ENCODE data around the gene ACOT7. TPM values are rescaled to one million over a fixed set of nuclear protein-coding genes. Genes with fewer than 3 reads are reported as not detected.

Gene ACOT7
- total and polyA plus RNA-seq, 3 donors from 2014 or later = 50.3 to 72.8 (median 52.5) TPM

- Histone ChIP-seq H3K27me3 (no peaks in the 10 kb centered on the region), H3K36me3 (ENCODE audit: low read depth, missing control alignments) (no peaks in the 10 kb centered on the region), H3K4me1 (peaks cover 4% of the 10 kb centered on the region), H3K9me3 (no peaks in the 10 kb centered on the region), H3K27ac (no peak overlapping the region), H3K4me3 (no peak overlapping the region)
- no peak for DNase-seq
- intact Hi-C loops (cut with DNase I; ENCODE audit: low total_unique reads) = no loop called here
- TF ChIP-seq, protein P1, sequence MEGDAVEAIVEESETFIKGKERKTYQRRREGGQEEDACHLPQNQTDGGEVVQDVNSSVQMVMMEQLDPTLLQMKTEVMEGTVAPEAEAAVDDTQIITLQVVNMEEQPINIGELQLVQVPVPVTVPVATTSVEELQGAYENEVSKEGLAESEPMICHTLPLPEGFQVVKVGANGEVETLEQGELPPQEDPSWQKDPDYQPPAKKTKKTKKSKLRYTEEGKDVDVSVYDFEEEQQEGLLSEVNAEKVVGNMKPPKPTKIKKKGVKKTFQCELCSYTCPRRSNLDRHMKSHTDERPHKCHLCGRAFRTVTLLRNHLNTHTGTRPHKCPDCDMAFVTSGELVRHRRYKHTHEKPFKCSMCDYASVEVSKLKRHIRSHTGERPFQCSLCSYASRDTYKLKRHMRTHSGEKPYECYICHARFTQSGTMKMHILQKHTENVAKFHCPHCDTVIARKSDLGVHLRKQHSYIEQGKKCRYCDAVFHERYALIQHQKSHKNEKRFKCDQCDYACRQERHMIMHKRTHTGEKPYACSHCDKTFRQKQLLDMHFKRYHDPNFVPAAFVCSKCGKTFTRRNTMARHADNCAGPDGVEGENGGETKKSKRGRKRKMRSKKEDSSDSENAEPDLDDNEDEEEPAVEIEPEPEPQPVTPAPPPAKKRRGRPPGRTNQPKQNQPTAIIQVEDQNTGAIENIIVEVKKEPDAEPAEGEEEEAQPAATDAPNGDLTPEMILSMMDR (IDR thresholded peaks at IDR 0.05) = no peak
- no peak for TF ChIP-seq POLR2A (IDR thresholded peaks at IDR 0.05)
- WGBS, 2 donors = 88 to 92% methylated on average over 14 of the region's 14 CpGs
Observed at GRCh38 chr1:6316240-6317097, 77.1 kb downstream of the ACOT7 start.

DNA sequence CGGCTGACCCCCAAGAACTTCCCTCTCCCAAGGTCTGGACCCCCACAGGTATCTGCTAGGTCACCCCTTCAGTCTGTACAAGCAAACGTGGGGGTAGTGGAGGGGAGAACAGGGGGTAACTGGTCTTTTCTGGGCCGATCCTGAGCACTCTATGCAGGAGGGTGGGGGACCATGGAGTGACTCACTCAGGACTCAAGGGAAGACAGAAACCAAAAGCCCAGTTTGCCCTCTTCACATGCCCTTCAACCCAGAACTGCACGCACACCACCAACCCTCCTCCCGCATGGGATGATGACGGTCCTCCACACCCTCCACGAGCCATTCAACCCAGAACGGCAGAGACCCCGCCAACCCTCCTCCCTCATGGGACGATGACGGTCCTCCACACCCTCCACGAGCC lies 79.1 kb downstream of the ACOT7 start:
- Histone ChIP-seq H3K36me3 (ENCODE audit: low read depth, missing control alignments) (no peaks in the 10 kb centered on the region), H3K4me3 (no peak overlapping the region), H3K4me1 (peaks cover 4% of the 10 kb centered on the region), H3K9me3 (no peaks in the 10 kb centered on the region), H3K27me3 (no peaks in the 10 kb centered on the region), H3K27ac (no peak overlapping the region)
- 90 to 94% methylated on average over 9 to 12 of the region's 12 CpGs for WGBS, 2 donors
- intact Hi-C loops (cut with DNase I; ENCODE audit: low total_unique reads) = no loop called here
- TF ChIP-seq, protein P1 (IDR thresholded peaks at IDR 0.05) = no peak
- no peak for TF ChIP-seq POLR2A (IDR thresholded peaks at IDR 0.05)
- no peak for DNase-seq

DNA sequence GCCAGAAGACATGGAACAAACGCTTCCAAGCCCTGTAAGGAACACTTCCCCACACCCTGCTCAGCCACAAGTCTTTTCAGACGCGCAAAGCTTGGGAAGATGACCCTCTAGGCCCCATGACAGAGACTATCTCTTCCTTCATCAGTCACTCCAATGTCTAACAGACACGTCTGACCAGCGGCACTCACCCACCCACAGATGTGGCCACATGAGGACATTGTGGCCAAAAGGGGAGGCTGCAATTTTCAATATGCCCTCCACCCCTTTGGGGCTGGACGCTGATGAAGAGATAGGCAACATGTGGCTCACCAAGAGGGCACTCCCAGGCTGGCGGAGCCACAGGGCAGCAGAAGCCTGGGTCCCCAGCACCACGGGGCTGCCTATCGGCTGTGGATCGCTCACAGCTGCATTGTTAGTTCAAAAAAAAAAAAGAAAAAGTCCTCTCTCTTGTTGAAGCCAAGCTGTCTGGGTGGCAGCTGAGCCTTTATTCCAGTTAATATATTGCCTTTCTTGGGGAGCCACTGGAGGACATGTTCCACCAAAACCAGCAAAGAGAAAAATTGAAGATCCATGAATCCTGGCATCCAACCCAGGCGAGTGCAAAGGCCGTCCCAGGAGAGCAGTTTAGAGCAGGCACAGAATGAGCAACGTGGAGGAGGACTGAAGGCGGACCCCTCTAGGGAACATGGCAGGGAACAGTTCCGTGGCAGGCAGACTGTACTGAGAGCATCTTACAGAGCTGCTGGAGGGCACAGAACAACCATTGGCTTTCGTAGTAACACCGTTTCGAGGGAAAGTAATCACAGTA lies 80.0 kb downstream of the ACOT7 start:
- no peaks in the 10 kb centered on the region for H3K27me3 ChIP-seq
- DNase-seq = no peak
- no peaks in the 10 kb centered on the region for H3K9me3 ChIP-seq
- no peak overlapping the region for H3K4me3 ChIP-seq
- intact Hi-C loops (cut with DNase I; ENCODE audit: low total_unique reads) = no loop called here
- no peaks in the 10 kb centered on the region for H3K36me3 ChIP-seq (ENCODE audit: low read depth, missing control alignments)
- peak overlapping the region in 1 of 2 donors; percentile 36 for H3K27ac ChIP-seq
- TF ChIP-seq, protein P1 (IDR thresholded peaks at IDR 0.05) = no peak
- TF ChIP-seq POLR2A (IDR thresholded peaks at IDR 0.05) = no peak
- H3K4me1 ChIP-seq = peaks cover 4% of the 10 kb centered on the region
- 60 to 68% methylated on average over 18 of the region's 18 CpGs for WGBS, 2 donors

DNA sequence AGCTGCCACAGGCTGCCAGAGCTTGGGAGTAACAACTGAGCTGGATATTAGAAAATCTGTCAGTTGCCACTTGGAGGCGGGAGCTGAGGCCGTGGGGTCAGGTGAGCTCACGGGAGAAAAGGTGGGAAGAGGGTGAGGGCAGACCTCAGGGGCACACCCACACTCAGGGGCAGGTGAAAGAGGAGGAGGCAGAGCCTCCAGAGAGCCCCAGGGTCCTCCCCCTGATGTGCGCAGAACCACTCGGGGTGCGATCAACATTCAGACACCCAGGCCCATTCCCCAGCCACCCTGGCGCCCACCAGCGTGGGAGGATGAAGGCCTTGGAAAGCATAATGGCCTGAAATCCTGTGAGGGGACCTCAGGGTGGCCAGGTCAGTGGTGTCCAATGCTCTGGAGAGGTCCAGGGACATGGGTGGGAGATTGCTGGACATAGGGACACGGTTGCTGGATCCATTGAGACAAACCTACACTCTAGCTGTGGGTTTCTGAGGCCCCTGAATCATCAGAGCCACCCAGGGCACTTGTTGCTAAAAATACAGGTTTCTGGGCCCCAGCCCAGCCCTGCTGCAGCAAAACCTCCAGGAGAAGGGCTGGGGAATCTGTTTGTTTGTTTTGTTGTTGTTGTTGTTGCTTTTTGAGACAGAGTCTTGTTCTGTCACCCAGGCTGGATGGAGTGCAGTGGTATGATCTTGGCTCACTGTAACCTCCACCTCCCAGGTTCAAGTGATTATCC lies 83.3 kb downstream of the ACOT7 start:
- Histone ChIP-seq H3K4me1 (peaks cover 4% of the 10 kb centered on the region), H3K9me3 (no peaks in the 10 kb centered on the region), H3K27me3 (no peaks in the 10 kb centered on the region), H3K27ac (no peak overlapping the region), H3K4me3 (no peak overlapping the region), H3K36me3 (ENCODE audit: low read depth, missing control alignments) (no peaks in the 10 kb centered on the region)
- no peak for DNase-seq
- WGBS, 2 donors = 91 to 95% methylated on average over 6 to 9 of the region's 9 CpGs
- intact Hi-C loops (cut with DNase I; ENCODE audit: low total_unique reads) = no loop called here
- TF ChIP-seq, protein P1 (IDR thresholded peaks at IDR 0.05) = no peak
- no peak for TF ChIP-seq POLR2A (IDR thresholded peaks at IDR 0.05)

All from testis (tissue), 3 donors.